Measurements from ENCODE around the gene TAOK3.

Gene TAOK3

DNA sequence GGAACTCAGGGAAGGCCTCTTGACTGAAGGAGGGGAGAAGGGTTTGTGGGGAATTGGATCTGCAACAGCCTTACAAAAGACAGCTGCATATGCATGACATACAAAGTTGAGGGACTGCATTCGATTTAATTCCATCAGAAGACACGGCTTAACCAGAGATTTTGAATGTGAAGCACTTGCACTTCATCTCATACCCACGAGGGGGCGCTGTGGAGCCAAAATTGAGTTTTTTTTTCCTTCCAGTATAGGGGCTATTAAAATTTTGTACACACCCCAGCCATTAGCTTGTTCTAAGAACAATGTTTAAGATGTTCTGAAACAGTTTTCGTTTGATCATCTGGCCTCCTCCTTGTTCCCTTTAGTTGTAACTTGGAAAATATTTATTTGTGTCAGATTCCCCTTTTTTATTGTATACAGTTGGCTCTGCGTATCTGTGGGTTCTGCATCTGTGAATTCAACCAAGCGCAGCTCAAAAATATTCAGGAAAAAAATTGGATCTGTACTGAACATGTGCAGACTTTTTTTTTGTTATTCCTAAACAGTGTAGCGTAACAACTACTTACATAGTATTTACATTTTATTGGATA, 5.3 kb upstream of the TAOK3 start:
- no peak overlapping the region for H2AFZ ChIP-seq (ENCODE audit: low read length)
- TF ChIP-seq EZH2 (IDR thresholded peaks at IDR 0.05; ENCODE audit: borderline replicate concordance, low read length) (no peak), CTCF (IDR thresholded peaks at IDR 0.05; ENCODE audit: low read length) (peak; percentile 89)
- peak overlapping the region; percentile 57 for H3K27ac ChIP-seq (ENCODE audit: low read depth, low read length, poor library complexity, severe bottlenecking)
- peak overlapping the region; percentile 90 for H3K4me2 ChIP-seq (ENCODE audit: low read length)
- peak overlapping the region; percentile 86 for H3K9ac ChIP-seq (ENCODE audit: low read length)
- peaks cover 10% of the 10 kb centered on the region; the same call in 1 of the 2 replicates for H3K79me2 ChIP-seq (ENCODE audit: insufficient read depth, low read length)
- no peaks in the 10 kb centered on the region for H3K27me3 ChIP-seq (ENCODE audit: insufficient read depth, low read length)
- no peaks in the 10 kb centered on the region for H3F3A ChIP-seq (ENCODE audit: insufficient read depth, low read length)
- H3K9me2 ChIP-seq (ENCODE audit: low read depth, low read length): no peaks in the 10 kb centered on the region
- H3K4me3 ChIP-seq (ENCODE audit: low read depth, low read length, poor library complexity, severe bottlenecking): peak overlapping the region; percentile 86
- peaks cover 35% of the 10 kb centered on the region for H3K4me1 ChIP-seq (ENCODE audit: insufficient read depth, low read length, severe bottlenecking)
- H4K20me1 ChIP-seq (ENCODE audit: insufficient read depth, low read length): no peaks in the 10 kb centered on the region
- no peaks in the 10 kb centered on the region for H3K9me3 ChIP-seq (ENCODE audit: low read length)
- H3K36me3 ChIP-seq (ENCODE audit: insufficient read depth, low read length): peaks cover 35% of the 10 kb centered on the region

GRCh38 chr12:118377021-118377883, 4.5 kb upstream of the TAOK3 start:
- peak overlapping the region; percentile 86 for H3K4me3 ChIP-seq (ENCODE audit: low read depth, low read length, poor library complexity, severe bottlenecking)
- H3K4me1 ChIP-seq (ENCODE audit: insufficient read depth, low read length, severe bottlenecking): peaks cover 35% of the 10 kb centered on the region
- peaks cover 31% of the 10 kb centered on the region for H3K36me3 ChIP-seq (ENCODE audit: insufficient read depth, low read length)
- H4K20me1 ChIP-seq (ENCODE audit: insufficient read depth, low read length): no peaks in the 10 kb centered on the region
- H3K27ac ChIP-seq (ENCODE audit: low read depth, low read length, poor library complexity, severe bottlenecking): peak overlapping the region; percentile 57
- H3K79me2 ChIP-seq (ENCODE audit: insufficient read depth, low read length): peaks cover 10% of the 10 kb centered on the region; the same call in 1 of the 2 replicates
- TF ChIP-seq EZH2 (IDR thresholded peaks at IDR 0.05; ENCODE audit: borderline replicate concordance, low read length): no peak
- TF ChIP-seq CTCF (IDR thresholded peaks at IDR 0.05; ENCODE audit: low read length): no peak
- H2AFZ ChIP-seq (ENCODE audit: low read length): no peak overlapping the region
- peak overlapping the region; percentile 90 for H3K4me2 ChIP-seq (ENCODE audit: low read length)
- no peaks in the 10 kb centered on the region for H3K9me2 ChIP-seq (ENCODE audit: low read depth, low read length)
- no peaks in the 10 kb centered on the region for H3K9me3 ChIP-seq (ENCODE audit: low read length)
- no peaks in the 10 kb centered on the region for H3K27me3 ChIP-seq (ENCODE audit: insufficient read depth, low read length)
- H3F3A ChIP-seq (ENCODE audit: insufficient read depth, low read length): no peaks in the 10 kb centered on the region
- peak overlapping the region; percentile 86 for H3K9ac ChIP-seq (ENCODE audit: low read length)

GRCh38 chr12:118376089-118377020, 3.6 kb upstream of the TAOK3 start, which contains the start of gene SUDS3:
SUDS3 (plus strand) TSS chr12:118376555; CDS start chr12:118376692, 137 bp downstream.
- Histone ChIP-seq H3K9me2 (ENCODE audit: low read depth, low read length) (no peaks in the 10 kb centered on the region), H3K36me3 (ENCODE audit: insufficient read depth, low read length) (peaks cover 22% of the 10 kb centered on the region; the same call in 1 of the 2 replicates), H3K27me3 (ENCODE audit: insufficient read depth, low read length) (no peaks in the 10 kb centered on the region), H3K79me2 (ENCODE audit: insufficient read depth, low read length) (peaks cover 10% of the 10 kb centered on the region; the same call in 1 of the 2 replicates), H3K4me2 (ENCODE audit: low read length) (peak within 1 kb of the TSS; percentile 90), H3F3A (ENCODE audit: insufficient read depth, low read length) (no peaks in the 10 kb centered on the region), H3K4me1 (ENCODE audit: insufficient read depth, low read length, severe bottlenecking) (peaks cover 43% of the 10 kb centered on the region), H4K20me1 (ENCODE audit: insufficient read depth, low read length) (no peaks in the 10 kb centered on the region), H2AFZ (ENCODE audit: low read length) (peak within 1 kb of the TSS; percentile 49; the same call in 1 of the 2 replicates), H3K27ac (ENCODE audit: low read depth, low read length, poor library complexity, severe bottlenecking) (peak within 1 kb of the TSS; percentile 57), H3K9me3 (ENCODE audit: low read length) (no peaks in the 10 kb centered on the region), H3K9ac (ENCODE audit: low read length) (peak within 1 kb of the TSS; percentile 86), H3K4me3 (ENCODE audit: low read depth, low read length, poor library complexity, severe bottlenecking) (peak within 1 kb of the TSS; percentile 86)
- TF ChIP-seq CTCF (IDR thresholded peaks at IDR 0.05; ENCODE audit: low read length) (peak; percentile 87), EZH2 (IDR thresholded peaks at IDR 0.05; ENCODE audit: borderline replicate concordance, low read length) (no peak)

Data from OCI-LY1 (cell line).